Ovary (tissue), 9 donors: ENCODE results near the gene CRTAC1. TPM values are rescaled to one million over a fixed set of nuclear protein-coding genes. Genes with fewer than 3 reads are reported as not detected.

ENCODE experiments used
- DNase-seq, 5 donors: peaks; one replicate each; pipeline ENCODE4 v3.0.0-alpha.2; 2019 to 2020
- H3K27ac ChIP-seq, 2 donors: fragments of 200-600 bp; one replicate each; pipeline versions ENCODE4 v1.5.1 to v1.8.0; 2019 to 2022
- H3K27me3 ChIP-seq: fragments of 200-600 bp; one replicate; pipeline ENCODE4 v1.8.0; 2022
- H3K36me3 ChIP-seq: fragments of 200-600 bp; sonication (generic); one replicate; pipeline ENCODE4 v1.5.1; 2019
- H3K4me1 ChIP-seq: one replicate; pipeline ENCODE4 v1.8.1; 2013; ENCODE audit warnings: mild to moderate bottlenecking, moderate library complexity; ENCODE audit not compliant: insufficient read depth
- H3K4me3 ChIP-seq: fragments of 200-600 bp; sonication (generic); one replicate; pipeline ENCODE4 v1.5.1; 2017
- H3K9me3 ChIP-seq, 2 donors: fragments of 200-600 bp in 1 of 2; sonication (generic) in 1 of 2; one replicate each; pipeline versions ENCODE4 v1.5.1 to v1.8.1; 2013 to 2019; ENCODE audit warnings: mild to moderate bottlenecking in 1 of 2, moderate library complexity in 1 of 2
- CTCF ChIP-seq, 3 donors: fragments of 450-650 bp in 2 of 3; fragments of 200-600 bp in 1 of 3; IDR thresholded peaks; one replicate each; pipeline versions ENCODE4 v1.5.1 to v1.8.0; 2016 to 2022; ENCODE audit warnings: antibody characterized with exemption in 3 of 3, mild to moderate bottlenecking in 1 of 3
- EP300 ChIP-seq: sonication (generic); formaldehyde crosslinking; IDR thresholded peaks from one replicate; pipeline ENCODE4 v1.6.1; 2017; ENCODE audit warnings: antibody characterized with exemption
- POLR2A ChIP-seq: fragments of 450-650 bp; IDR thresholded peaks from one replicate; pipeline ENCODE4 v1.6.1; 2017; ENCODE audit warnings: antibody characterized with exemption, mild to moderate bottlenecking, moderate library complexity
- WGBS, 3 donors: extraction: QIAGEN DNeasy Blood & Tissue Kit in 1 of 3; methylation state at CpG; one replicate each; pipeline versions ENCODE4 v1.1.5 to v1.1.7; 2013 to 2017; 5-methylcytosine and 5-hydroxymethylcytosine counted together
- intact Hi-C, 4 donors: fragments of 100-400 bp; cut with DNase I; formaldehyde crosslinking; loops; one replicate each; pipeline versions ENCODE4 v1.11.0 to v1.15.1; 2022 to 2023
- polyA plus RNA-seq, 2 donors: library from polyadenylated mRNA; stranded (reverse); fragments of 200-250 nt in 1 of 2; fragments of 350-450 nt in 1 of 2; fragmentation: Illumina TruSeq in 1 of 2; extraction: RNeasy Lipid Tissue Mini Kit (QIAGEN cat#74804) in 1 of 2; gene quantifications; one replicate each; pipeline ENCODE4 v1.2.3, GENCODE V29; 2013 to 2014
- total RNA-seq, 7 donors: library from RNA; depleted of rRNA in 2 of 7; stranded (reverse); fragments of >200 nt in 2 of 7; fragmentation: NEBNext Ultra II Directional in 3 of 7; extraction: Animal tissue kit (Norgen Biotek cat#: 25700) in 3 of 7; gene quantifications; one replicate each; pipeline versions ENCODE4 v1.1.0 to v1.2.4, GENCODE V29; 2016 to 2023
- donor health status: DM: no; HTN: no; CAD: no; lungs with moderate emphysema.
- donor health status: DM: no; HTN: no; CAD: no.
- donor health status: Bipolar disorder and iron deficiency.
- donor health status: DM: yes; HTN: yes; CAD: no.
- donor health status: DM: no; HTN: no; CAD: no.
- donor health status: DM: yes; HTN: yes; CAD: no.

Gene CRTAC1
- total and polyA plus RNA-seq, 9 donors, result 0.13 to 19.5 (median 1.6) TPM

DNA sequence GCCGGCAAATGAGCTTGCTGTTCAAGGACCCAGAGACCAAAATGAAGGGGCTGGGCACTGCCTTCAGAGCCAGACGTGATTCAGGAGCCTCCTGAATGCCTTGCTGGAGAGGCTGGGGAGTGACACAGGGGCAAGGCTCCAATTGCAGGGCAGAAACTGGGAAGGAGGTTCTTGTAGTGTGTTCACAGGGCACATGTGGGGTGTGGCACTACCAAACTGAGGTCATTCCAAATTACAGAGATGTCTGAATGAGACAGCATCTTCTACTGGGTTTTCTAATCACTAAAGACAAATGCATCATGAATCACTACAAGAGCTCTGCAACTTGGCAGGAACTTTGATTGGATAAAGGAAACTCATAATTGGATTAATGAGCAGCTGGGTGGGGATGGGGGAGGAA lies 17.8 kb downstream of the CRTAC1 start:
- DNase-seq, result no peak
- no peaks in the 10 kb centered on the region for H3K36me3 ChIP-seq
- no peak overlapping the region for H3K4me3 ChIP-seq
- no peak overlapping the region for H3K27ac ChIP-seq
- no peaks in the 10 kb centered on the region for H3K9me3 ChIP-seq
- intact Hi-C loops, result no loop called here
- 18 to 38% (median 20%) methylated on average over 2 of the region's 2 CpGs for WGBS, 3 donors
- TF ChIP-seq POLR2A (no peak), EP300 (no peak), CTCF (IDR thresholded peaks at IDR 0.05) (no peak)
- H3K27me3 ChIP-seq, result no peaks in the 10 kb centered on the region
- H3K4me1 ChIP-seq, result no peaks in the 10 kb centered on the region

GRCh38 chr10:98010939-98011685 lies 19.3 kb downstream of the CRTAC1 start:
- Histone ChIP-seq H3K36me3 (no peaks in the 10 kb centered on the region), H3K27ac (no peak overlapping the region), H3K9me3 (no peaks in the 10 kb centered on the region), H3K4me1 (no peaks in the 10 kb centered on the region), H3K27me3 (no peaks in the 10 kb centered on the region), H3K4me3 (no peak overlapping the region)
- no peak for TF ChIP-seq CTCF (IDR thresholded peaks at IDR 0.05)
- no peak for TF ChIP-seq EP300
- TF ChIP-seq POLR2A, result no peak
- no peak for DNase-seq
- intact Hi-C loops, result no loop called here
- WGBS, 3 donors, result 63 to 69% (median 66%) methylated on average over 9 of the region's 9 CpGs

DNA sequence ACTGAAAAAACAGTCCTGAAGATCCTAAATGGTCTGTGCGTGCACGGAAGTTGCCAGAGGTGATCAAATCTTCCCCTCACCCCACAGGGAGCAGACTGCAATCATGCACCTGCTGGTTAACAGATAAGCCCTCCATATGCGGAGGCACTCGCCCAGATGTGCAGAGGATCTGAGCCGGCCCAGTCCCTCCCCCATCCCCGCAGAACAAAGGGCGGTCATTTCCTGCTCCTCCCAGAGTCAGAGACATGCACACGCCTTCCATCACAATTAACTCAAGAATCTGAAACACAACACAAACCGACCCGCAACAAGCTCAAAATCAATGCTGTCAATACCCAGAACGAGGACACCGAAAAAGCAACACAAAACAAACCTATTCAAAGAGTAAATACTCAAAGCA lies 24.2 kb downstream of the CRTAC1 start:
- Histone ChIP-seq H3K9me3 (no peaks in the 10 kb centered on the region), H3K27me3 (no peaks in the 10 kb centered on the region), H3K27ac (no peak overlapping the region), H3K4me3 (no peak overlapping the region), H3K4me1 (no peaks in the 10 kb centered on the region), H3K36me3 (no peaks in the 10 kb centered on the region)
- 6 to 7% (median 7%) methylated on average over 12 of the region's 12 CpGs for WGBS, 3 donors
- TF ChIP-seq CTCF (IDR thresholded peaks at IDR 0.05) (no peak), POLR2A (no peak), EP300 (no peak)
- DNase-seq, result no peak
- intact Hi-C loops, result no loop called here

DNA sequence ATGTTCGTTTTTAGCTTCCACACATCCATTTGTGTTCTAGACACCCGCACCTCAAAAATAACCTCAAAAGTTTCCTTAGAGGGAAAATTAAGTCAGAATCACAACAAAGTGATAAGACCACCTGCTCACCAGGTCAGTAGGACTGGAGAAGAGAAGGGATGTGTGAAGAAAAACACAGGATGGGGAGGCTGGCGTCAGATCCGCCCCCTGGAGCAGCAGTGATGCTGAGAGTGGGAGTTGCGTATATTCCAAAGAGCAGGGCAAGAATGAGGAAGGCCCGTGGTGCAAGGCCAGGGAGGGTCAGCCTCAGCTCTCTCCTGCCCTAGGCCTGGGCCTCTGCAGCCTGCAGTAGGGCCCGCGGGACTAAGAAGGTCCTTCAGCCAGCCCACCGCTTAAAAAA lies 28.7 kb downstream of the CRTAC1 start:
- WGBS, 3 donors, result 66 to 72% (median 68%) methylated on average over 9 of the region's 9 CpGs
- peaks cover 0 to 5% of the 10 kb centered on the region in 2 donors for H3K9me3 ChIP-seq
- DNase-seq, result no peak
- intact Hi-C loops, result no loop called here
- no peaks in the 10 kb centered on the region for H3K36me3 ChIP-seq
- no peak overlapping the region for H3K4me3 ChIP-seq
- TF ChIP-seq EP300 (no peak), CTCF (IDR thresholded peaks at IDR 0.05) (no peak), POLR2A (no peak)
- no peaks in the 10 kb centered on the region for H3K4me1 ChIP-seq
- H3K27ac ChIP-seq, result no peak overlapping the region
- no peaks in the 10 kb centered on the region for H3K27me3 ChIP-seq
